ENCODE data around the gene ATG2A.

ATG2A gene

DNA sequence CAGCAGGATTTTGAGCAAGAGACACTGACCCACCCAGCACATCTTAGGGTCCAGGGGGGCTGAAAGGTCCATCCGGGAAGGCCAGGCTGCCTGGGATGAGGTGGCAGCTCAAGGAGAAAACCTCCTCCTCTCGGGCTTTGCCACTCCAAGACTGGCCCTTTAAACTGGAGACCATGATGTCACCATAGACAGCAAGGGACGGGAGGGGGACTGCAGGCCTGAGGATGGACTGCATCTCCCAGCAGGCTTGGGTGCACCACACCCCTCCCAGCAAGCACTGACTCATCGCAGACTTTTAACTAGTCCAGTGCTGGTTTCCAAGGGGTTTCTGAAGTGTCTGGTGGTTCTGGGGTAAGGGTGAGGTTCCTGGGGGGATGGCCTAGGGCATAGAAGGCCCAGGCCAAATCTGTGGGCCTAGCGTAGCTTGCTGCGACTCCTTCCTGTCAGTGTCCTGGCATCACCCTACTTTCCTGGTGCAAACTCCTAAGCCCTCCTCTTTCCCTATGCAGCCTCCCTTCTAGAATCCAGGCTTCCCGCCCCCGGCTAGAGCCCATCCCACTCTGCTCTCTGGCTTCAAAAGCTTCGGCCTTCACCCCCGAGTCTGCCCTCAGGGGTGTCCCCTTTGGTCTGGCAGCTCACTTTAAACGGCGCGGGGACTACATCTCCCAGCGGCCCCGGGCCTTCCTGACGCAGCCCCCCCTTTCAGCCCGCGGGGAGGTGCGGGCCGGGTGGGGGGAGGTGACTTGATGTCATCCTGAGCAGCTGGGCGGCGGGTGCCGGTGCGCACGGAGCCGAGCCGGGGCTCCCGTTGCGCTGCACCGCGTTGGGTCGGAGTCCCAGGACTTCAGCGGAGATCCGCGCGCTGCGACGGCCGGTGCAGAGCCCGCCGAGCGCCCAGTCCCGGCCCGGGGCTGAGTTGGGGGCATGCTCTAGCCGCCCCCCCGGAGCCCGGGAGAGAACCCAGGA, 7.2 kb upstream of the ATG2A start, which contains the start of gene PPP2R5B:
Gene PPP2R5B, plus strand, starts transcription at position 746 of the 966 bp plus-strand sequence. CDS start 1,046 bp downstream, outside the sequence.
- peak; percentile 91 to 92 for DNase-seq

DNA sequence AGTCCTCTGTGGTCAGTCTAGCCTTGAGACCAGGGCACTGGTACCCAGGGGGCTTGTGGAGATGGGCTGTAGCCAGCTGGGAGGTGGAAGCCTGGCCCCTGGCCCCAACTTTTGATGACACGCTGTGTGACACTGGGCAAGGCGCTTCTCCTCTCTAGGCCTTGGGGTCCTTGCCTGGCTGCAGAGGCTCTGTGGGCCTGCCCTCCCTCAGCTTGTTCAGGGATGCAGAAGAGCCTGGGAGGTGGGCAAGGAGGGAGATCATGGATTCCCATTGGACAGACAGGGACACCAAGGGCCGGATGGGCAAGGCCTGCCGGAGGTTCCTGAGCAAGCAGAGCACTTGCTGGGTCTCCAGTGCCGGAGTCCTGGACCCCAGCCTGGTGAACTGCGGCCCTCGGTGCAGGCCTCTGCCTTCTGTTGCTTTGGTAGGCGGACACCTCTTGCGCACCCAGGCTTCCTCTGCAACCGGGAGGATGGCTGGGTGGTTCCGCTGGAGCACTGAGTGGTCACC, 6.2 kb upstream of the ATG2A start:
- no peak for DNase-seq

DNA sequence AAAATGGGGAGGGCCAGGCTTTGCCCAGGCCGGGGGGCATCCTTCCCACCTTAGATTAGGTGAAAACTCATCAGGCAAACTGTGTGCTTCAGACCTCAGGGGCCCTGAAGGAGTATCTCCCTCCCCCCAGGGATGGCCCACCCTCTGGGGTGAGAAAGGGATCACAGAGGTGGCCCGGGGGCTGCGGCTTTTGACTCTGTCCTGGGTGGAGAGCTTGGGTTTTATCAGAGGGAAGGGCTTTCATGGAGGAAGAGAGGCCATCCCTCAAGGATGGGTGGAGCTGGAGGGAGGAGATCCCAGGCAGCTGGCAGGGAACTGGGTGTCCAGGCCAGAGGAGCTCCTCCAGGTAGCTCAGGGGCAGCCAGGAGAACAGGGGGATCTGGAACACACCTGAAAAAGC, 4.4 kb upstream of the ATG2A start:
- DNase-seq = no peak

DNA sequence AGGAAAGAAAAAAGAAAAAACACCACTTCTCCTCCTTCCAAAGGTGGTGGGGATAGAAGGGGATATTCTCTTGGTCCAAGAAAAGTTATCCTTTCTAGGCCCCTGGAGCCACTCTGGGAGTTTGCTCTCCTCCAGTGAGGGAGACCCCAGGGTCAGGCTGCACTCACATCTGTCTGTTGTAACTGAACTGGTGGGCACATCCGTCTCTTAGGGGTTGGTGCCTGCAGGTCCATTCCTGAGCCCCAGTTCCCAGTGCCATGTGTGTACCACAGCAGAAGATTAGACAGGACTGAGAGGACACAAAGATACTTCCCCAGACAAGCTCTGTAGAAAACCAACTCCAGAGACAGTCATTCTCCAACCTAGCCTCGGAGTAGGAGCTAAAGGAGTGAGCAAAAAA, 3.1 kb upstream of the ATG2A start:
- DNase-seq = no peak

DNA sequence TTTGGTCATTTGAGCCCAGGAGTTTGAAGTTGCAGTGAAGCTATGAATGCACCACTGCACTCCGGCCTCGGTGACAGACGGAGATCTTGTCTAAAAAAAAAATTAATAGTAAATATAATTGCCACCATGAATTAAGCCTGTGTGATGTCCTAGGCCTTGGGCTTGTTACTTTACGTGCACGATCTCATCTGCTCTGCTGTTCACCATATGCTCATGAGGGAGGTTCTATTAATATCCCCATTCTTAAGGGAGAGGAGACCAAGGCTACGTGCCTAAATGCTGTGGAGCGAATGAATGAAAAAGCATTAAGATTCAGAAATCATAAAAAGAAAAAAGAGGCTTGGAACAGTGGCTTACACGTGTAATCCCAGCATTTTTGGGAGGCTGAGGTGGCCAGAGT, 2.6 kb upstream of the ATG2A start:
- no peak for DNase-seq

DNA sequence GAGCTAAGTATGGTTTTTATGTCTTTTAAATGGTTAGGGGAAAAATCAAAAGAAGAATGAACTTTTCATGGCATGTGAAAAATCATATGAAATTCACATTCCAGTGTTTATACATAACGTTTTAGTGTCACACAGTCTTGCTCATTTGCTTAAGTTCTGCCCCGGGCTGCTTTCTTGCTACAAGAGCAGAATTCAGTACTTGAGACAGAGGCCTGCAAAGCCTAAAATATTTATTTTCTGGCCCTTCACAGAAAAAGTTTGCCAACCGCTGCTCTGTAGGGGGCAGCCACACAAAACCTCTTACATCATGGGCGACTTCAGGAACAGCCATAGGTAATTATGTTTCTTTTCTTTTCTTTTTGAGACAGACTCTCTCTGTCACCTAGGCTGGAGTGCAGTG, 1.0 kb upstream of the ATG2A start:
- peak in 1 of 2 experiments; percentile 30 for DNase-seq

DNA sequence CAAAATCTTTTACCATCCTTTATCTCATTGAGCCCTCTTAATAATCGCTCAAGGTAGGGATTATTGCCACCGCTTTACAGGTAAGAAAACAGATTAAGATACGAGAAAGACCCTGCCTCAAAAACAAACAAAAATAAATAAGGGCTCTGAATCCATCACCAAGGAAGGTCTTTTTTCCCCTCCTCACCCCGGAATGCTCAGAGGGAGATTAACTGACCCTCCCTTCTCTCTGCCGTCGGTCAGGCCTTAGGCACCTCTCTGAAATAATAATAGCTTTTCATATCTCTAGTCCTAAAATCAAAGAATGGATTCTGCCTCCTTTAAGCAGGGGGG, 620 bp upstream of the ATG2A start:
- DNase-seq = no peak

DNA sequence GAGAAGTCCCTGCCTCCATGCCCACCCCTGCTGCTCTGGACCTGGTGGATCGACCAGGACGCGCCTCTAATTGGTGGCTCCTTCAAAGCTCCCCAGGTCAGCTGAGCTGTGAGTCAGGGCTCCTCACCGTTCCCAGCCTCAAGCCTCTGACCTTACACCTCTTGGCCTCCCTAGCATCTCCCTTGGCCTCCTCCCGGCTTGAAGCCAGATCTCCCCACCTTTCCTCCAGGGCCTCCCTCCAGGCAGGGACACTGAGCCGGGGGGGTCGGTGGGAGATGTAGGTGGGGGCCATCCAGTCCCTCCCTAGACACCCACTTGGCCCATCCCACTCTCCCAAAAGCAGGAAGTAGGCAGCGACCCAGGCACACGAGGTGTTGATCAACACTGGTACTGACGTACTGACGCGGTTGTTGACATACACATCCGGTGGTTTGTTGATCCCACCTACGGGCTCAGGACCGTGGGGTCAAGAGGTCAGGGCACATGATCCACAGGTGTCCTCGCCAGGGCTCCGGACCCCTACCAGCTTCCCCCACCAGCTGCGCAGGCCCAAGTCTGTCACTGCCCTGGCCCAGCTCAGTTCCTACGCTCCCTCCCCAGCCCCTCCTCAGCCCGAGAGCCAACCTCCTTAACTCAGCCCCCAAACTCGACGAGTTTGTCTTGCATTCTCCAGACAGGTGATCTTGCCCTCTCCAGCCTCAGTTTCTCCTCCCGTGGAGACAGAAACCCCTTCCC, 802 bp downstream of the ATG2A start:
- DNase-seq = no peak

DNA sequence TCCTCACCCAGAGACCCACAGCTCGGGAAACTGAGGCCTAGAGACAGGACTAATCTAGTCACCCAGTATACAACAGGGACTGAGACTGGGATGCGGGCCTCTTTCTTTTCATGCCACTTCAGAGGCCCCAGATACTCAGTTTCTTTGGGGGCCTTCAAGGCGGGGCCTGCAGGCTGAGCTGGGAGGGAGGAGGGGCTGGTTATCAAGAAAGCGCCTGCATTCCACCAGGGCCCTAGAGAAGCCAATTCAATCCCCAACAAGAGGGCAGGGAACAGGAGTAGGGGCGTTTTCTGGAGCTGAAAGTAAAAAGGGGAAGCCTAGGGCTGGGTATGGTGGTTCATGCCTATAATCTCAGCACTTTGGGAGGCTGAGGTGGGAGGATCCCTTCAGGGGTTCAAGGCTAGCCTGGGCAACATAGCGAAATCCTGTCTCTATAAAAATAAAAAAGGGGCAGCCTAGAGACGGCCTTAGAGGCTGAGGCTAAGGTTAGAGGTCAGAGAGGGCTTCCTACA, 1.6 kb downstream of the ATG2A start:
- DNase-seq = no peak

DNA sequence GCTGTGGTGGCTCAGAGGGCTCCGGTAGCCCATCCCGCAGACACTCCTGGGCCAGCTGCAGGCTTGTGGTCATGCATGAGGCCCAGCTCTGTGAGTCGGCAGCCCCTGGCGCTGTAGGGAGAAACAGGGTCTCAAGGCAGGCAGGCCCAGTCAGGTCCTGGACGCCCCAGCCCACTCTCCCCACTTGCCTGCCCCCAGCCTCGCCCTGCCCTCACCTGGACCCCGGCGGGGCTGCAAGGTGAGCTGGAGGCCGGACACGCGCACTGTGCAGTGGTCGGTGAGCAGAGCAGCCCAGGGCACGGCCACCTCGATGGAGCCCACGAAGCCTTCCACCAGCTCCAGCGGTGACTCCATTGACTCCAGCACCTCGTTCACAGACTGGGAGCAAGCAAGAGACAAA, 2.9 kb downstream of the ATG2A start:
- no peak for DNase-seq

DNA sequence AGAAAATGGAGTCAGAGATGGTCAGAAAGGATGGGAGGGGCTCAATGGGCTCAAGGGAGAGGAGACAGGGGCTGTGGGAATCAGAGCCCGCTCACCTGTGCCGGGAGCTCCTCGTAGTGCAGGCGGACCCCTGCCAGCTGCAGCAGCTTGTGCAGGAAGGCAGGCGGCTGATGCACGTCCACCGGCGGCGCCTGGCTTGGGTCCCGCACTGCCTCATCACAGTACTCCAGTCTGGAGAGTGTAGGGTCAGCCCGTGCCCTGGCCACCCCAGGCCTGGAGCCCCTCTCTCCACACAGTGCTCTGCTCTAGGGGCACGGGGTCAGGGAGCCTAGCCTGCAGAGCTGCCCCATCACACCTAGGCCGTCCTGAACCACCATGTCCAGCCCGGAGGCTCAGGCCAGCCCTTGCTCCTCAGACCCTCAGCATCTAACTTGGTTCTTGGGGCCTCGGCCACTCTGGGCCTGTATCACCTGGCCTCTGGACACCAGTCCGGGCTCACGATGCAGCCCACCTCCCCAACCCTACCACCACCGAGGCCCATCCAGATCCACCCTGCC, 3.8 kb downstream of the ATG2A start:
- DNase-seq = no peak

DNA sequence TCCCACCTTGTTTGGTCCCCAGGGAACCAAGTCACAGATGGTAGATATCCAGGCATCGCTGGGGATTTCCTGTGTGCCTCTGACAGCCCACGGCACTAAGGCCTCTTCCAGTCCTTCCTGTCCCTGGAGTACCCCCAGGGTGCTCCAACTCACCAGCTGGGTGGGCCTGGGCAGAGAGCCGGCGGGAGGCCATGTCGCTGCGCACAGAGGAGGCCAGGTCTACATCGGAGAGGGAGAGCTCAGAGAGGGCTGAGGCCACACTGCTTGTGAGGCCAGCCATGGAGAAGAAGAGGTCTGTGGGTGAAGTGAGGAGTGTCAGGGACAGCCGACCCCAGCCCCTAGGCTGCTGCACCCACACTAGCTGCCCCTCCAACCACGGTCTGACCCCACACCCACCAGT, 5.3 kb downstream of the ATG2A start:
- no peak for DNase-seq

DNA sequence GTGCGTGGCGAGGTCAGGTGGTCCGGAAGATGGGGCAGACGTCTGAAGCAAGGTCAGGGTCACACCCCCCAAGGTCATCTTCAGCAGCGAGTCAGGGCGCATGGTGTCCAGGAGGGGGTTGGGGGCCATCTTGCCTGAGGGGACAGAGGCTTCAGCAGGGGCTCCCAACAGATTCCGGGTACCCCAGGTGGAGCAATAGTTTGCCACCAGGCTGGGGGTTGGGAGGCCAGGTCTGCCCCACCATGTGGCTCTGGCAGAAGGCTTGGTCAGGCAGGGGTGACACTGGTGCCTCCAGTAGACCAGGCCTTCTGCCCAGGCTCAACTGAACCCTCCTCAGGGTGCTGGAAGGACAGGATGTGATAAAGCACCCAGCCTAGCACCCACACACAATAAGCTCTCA, 5.9 kb downstream of the ATG2A start:
- no peak for DNase-seq

DNA sequence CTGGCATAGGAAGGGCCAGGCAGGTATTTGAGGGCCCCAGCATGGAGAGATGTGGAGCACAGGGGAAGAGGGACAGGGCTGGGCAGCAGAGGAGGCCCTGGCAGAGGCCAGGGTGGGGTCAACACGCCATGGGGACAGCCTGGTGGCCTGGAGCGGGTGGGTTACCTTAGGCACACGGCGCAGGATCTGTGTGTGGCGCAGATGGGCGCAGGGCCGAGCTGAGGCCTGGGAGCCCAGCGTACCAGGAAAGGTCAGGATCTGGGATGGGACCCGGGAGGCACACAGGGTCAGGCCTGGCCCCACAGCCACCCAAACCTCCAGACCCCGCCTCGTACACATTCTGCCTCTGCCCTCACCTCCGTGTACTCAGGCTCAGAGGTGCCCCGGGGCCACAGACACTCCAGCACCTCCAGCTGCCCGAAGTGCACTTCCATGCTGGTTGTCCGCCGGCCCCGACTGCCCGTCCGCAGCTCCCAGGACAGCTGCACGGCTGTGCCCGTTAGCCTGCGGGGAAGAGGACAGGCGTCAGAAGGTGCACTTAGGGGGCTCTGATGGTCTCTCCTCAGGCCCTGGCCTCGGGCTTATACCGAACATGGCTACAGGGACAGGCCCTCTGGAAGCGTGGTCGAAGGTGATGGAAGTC, 6.4 kb downstream of the ATG2A start:
- DNase-seq = no peak

DNA sequence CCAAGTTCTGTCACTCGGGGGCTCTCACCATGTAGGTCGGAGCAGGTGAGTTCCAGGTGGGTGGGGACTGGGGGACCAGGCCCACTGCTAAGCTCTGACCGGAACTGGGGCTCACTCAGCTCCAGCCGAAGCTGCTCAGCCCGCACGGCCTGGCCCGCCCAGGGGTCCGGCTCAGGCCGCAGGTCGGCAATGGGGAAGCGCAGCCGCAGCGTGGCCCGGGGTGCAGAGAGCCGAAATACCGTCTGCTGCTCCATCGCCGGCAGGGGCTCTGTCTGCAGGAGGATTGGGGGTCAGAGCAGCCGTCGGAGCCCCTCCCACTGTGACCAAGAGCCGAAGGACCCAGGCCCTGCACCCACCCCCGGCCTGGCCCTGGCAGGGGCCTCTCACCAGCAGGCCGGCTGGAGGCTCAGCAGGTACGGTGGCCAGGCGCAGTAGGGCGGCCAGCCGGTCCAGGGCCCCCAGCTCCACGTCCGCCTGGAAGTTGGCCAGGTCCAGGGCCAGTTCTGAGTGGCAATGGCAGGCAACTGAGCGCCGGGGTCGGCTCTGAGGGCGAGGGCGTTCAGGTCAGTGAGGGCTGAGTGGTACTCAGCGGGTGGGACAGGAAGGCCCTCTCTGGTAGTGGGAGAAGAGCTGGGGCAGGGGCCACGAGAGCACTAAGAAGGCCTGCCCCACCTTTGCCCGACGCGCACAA, 7.2 kb downstream of the ATG2A start:
- DNase-seq = no peak

DNA sequence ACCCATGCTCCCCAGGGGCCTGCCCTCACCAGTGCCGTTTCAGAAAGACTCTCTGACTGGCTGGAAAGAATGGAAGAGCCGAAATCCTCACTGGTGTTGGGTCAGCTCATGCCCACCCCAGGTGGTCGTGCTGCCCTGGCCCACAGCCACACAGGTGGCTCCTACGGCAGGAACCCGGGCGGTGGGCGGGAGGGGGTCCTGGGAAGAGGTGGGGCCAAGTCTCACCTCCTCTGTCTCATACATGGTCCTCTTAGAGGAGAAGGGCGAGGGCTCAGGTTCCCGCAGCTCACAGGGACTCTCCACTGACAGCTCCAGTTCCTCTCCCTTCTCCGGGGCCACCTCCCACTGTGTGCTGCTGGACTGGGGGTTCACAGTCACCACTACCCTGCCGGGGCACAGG, 8.2 kb downstream of the ATG2A start:
- no peak for DNase-seq

DNA sequence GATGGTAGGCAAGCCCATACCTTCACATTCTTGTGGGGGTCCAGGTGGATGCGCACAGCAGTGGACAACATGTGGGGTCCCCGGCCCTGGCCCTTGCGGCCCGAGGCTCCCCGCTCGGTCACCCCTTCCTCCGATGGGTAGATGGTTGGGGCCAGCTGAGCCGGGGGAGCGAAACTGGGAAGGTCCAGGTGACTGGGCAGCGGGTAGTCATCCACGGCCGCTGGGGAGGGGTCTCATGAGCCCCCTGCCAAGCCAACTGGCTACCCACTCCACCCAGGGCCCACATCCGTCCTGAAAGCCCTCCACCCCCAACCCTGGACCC, 10.7 kb downstream of the ATG2A start:
- no peak for DNase-seq

DNA sequence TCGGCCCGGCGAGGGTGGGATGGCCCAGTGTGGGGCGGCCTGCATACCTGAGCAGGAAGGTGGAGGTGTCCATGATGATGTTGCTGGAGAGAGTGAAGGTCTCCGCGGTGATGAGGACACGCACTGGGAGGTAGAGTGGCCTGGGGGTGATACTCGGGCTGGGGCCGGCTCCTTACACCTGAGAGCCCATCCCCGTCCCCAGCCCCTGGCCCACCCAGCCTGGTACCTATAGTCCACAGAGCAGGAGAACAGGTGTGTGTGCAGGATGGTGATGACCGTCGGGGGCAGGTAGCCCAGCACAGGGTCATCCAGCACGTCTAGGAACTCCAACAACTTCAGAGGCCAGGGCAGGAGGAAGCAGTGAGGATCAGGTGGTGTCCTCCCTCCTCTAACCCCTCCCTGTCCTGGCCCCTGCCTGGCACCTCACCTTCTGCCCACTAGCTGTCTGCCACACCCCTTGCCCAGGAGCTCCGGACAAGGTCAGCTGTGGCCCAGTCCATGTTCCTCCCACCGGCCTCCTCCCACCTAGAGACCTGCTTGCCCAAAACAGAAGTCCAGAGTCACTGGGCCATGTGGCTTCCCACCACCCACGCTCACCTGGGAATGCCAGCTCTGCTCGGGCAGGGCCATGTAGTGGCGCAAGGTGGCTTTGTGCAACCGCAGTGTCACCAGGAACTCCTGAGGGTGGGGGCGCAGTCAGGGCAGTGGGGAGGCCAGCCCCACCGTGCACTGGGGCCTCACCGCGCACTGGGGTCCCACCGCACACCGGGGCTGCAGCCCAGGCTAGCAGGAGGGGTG, 11.3 kb downstream of the ATG2A start:
- no peak for DNase-seq

DNA sequence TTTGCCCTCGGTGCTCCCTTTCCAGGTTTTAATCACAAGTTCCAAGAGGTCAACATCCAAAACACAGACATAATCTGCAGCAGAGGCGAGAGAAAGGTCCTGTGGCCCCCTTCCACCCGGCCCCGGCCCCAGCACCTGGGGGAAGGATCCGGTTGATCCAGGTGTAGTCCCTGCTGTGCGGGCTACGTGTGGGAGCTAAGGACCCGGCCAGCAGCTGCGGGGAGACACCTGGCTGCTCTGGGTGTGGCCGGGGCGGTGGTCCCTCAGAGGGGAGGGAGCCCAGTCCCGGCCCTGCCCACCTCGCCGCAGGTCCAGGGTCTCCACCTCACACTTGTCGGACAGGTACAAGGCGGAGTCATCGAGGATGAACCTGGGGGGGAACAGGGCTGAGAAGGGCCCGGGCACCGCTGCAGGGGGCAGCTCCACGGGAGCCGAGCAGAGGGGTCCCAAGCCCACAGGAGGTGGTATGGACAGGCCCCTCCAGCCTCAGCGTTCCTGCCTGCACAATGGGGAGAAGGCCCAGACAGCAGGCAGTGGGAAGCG, 13.6 kb downstream of the ATG2A start:
- no peak for DNase-seq

DNA sequence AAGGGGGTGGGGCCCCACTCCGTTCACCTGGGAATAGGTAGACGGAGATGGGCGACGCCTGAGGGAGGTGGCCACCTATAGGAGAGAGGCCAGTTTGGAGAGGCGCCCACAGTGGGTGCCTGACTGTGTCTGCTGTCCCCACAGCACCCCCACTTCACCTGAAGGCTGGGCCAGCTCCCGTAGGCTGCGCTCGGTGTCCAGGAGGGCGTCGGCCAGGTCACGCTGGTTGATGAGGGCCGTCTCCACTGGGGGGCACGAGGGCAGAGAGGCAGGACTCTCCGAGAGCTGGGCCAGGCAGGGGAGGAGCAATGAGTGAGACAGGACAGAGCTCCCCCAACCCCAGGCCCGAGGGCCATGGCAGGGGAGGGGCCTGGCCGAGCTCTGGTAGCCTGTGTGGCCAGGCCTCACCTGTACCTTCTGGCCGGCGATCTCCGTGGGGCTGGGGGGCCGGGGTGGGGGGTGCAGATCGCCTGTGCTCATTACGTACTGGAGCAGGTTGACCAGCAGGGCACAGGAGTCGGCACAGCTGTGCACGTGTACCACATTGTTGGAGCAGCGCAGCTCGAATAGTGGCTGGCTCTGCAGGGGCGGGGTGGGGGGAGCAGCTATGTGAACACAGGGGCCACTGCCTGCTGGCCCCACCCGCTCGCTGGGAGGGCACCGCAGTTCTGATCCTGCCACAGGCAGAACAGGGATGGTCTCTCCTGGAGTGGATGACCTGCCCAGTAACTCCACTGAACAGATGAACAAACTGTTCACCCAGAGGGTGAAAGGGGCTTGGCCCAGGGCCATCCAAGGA, 14.7 kb downstream of the ATG2A start:
- DNase-seq = no peak

Measured in NCI-H446 (cell line).